WERI-Rb-1 (cell line): ENCODE results near the gene CEP85L.

Experiments
- DNase-seq: peaks from one replicate; pipeline ENCODE4 v3.0.0-alpha.2; 2020
- H3K27ac ChIP-seq: fragments of 250-450 bp; sonication (Bioruptor Pico); 2 replicates; pipeline ENCODE4 v1.5.1; 2020; ENCODE audit warnings: mild to moderate bottlenecking, moderate library complexity
- H3K27me3 ChIP-seq: fragments of 250-450 bp; sonication (Bioruptor Pico); 2 replicates; pipeline ENCODE4 v1.5.1; 2021; ENCODE audit warnings: mild to moderate bottlenecking, low read depth, moderate library complexity; ENCODE audit not compliant: insufficient read depth, severe bottlenecking
- H3K36me3 ChIP-seq: fragments of 250-450 bp; sonication (Bioruptor Pico); 2 replicates; pipeline ENCODE4 v1.5.1; 2020; ENCODE audit warnings: mild to moderate bottlenecking, moderate library complexity
- H3K4me3 ChIP-seq: 2 replicates; pipeline ENCODE4 v1.5.1; 2011; ENCODE audit warnings: low read depth, mild to moderate bottlenecking, control low read depth, low read length
- H3K9me3 ChIP-seq: fragments of 250-450 bp; sonication (Bioruptor Pico); 2 replicates; pipeline ENCODE4 v1.5.1; 2021; ENCODE audit warnings: mild to moderate bottlenecking, moderate library complexity; ENCODE audit not compliant: severe bottlenecking
- TF ChIP-seq, protein P1 (sequence below): IDR thresholded peaks from 2 replicates; pipeline ENCODE4 v1.5.1; 2011; ENCODE audit warnings: low read depth, mild to moderate bottlenecking, control low read depth, inconsistent platforms, low read length

The CEP85L gene

DNA sequence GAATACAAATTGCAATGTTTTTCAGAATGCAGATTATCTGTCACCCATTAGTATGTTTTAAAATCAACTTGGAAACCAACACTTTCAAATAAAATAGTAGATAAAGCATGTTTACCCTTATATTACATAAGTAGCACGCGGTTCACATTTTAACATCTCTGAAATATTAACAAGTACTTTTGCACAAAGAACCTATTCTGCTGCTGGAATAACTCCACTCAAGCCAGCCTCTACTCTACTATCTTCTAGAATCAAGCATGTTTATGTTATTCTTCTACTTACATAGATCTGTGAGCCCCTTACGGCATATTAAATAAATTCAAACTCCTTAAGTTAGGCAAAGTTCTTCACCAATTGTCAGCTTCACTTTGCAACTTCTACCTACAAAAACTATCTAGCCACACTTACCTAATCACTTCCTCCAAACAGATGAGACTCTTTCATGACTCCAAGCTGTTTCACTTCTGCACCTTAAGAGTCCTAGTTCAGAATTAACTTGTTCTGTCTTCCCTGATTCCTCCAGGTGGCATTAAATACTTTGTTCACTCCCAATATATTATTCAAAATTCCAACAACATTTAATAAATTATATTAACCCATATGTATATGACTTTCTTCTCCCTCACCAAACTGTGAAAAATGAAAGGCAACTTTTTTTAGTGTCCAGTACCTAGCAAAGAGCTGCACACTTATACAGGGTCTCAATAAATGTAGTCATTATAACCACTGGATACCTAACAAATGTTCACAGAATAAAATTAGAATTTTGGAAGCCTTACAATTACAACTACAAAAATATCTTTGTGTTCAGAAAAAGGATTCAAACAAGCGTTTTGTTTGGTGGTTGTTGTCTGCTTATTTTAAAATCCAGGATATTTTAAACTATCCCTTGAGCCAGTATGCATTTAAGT lies 12.1 kb downstream of the CEP85L start:
- TF ChIP-seq, protein P1, sequence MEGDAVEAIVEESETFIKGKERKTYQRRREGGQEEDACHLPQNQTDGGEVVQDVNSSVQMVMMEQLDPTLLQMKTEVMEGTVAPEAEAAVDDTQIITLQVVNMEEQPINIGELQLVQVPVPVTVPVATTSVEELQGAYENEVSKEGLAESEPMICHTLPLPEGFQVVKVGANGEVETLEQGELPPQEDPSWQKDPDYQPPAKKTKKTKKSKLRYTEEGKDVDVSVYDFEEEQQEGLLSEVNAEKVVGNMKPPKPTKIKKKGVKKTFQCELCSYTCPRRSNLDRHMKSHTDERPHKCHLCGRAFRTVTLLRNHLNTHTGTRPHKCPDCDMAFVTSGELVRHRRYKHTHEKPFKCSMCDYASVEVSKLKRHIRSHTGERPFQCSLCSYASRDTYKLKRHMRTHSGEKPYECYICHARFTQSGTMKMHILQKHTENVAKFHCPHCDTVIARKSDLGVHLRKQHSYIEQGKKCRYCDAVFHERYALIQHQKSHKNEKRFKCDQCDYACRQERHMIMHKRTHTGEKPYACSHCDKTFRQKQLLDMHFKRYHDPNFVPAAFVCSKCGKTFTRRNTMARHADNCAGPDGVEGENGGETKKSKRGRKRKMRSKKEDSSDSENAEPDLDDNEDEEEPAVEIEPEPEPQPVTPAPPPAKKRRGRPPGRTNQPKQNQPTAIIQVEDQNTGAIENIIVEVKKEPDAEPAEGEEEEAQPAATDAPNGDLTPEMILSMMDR, result no peak
- DNase-seq, result no peak
- no peak overlapping the region for H3K27ac ChIP-seq
- H3K9me3 ChIP-seq, result no peaks in the 10 kb centered on the region
- H3K27me3 ChIP-seq, result no peaks in the 10 kb centered on the region
- H3K4me3 ChIP-seq, result no peak overlapping the region
- no peaks in the 10 kb centered on the region for H3K36me3 ChIP-seq

DNA sequence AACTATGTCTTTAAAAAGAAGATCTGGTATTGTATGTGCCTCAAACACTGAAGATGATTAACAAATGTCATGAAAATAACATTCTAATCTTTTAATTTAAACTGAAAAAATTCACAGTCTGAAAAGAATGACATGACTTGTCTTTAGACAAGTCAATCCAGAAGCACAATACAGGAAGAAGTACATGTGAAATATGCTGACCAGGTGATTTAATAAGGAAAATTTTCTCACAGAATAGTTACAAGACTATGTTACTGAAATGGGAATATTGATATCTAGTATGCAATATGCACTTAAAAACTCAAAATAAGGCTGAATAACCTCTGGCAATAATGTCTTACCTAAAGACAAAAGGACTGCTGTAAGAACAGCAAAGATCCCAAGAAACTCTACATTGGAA lies 13.1 kb downstream of the CEP85L start:
- H3K27me3 ChIP-seq, result no peaks in the 10 kb centered on the region
- H3K36me3 ChIP-seq, result no peaks in the 10 kb centered on the region
- no peak overlapping the region for H3K27ac ChIP-seq
- TF ChIP-seq, protein P1, result no peak
- no peak for DNase-seq
- no peak overlapping the region for H3K4me3 ChIP-seq
- H3K9me3 ChIP-seq, result no peaks in the 10 kb centered on the region

DNA sequence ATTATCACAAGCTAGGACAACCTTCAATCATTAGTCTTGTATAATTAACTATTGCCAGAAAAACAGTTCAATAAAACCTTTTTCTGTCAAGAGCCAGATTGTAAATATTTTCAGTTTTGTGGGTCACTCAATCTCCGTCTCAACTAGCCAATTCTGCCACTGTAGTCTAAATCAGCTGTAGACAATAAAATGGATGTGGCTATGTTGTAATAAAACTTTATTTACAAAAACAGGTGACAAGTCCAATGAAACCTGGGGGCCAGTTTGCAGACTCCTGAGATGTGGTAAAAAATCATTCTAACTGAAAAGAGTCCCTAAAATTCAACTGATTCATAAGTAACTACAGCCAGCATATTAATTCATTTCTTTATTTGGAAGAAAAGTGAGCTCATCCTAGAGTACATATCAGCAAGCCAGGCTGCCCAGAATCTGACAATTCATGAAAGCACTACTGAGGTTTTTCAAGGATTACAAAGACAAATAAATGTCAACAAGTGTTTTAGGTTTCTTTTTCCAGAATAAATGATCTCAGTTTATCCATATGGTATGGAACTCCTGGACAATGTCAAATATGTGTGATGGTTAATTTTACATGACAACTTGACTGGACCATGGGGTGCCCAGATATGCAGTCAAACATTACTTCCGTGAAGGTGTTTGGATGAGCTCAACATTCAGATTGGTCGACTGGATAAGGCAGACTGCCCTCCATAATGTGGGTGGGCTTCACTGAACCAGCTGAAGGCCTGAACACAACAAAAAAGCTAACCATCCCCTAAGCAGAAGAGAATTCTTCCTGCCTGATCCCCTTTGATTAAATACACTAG lies 15.3 kb downstream of the CEP85L start:
- no peaks in the 10 kb centered on the region; the same call in 1 of the 2 replicates for H3K36me3 ChIP-seq
- DNase-seq, result no peak
- H3K9me3 ChIP-seq, result no peaks in the 10 kb centered on the region
- no peak overlapping the region for H3K4me3 ChIP-seq
- no peaks in the 10 kb centered on the region for H3K27me3 ChIP-seq
- H3K27ac ChIP-seq, result no peak overlapping the region
- TF ChIP-seq, protein P1, result no peak

DNA sequence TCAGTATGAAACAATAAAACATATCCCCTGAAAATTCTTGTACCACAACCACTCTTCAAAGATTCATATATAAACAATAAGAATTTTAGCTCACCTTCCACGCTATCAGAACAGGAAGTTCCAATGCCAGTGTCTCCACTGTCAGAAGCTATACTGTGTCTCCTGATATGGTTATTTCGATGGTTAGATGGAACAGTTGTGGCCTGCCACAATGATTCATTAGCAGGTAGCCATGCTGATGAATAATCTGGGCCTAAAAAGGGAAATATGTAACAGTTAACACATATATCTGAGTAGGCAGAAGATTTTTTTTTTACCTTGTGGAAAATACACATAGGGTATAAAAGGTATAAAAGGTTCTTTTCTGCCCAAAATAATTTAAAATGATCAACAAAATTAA lies 19.0 kb downstream of the CEP85L start:
- H3K27me3 ChIP-seq, result no peaks in the 10 kb centered on the region
- peaks cover 5% of the 10 kb centered on the region for H3K36me3 ChIP-seq
- TF ChIP-seq, protein P1, result no peak
- H3K4me3 ChIP-seq, result no peak overlapping the region
- no peak overlapping the region for H3K27ac ChIP-seq
- no peaks in the 10 kb centered on the region for H3K9me3 ChIP-seq
- DNase-seq, result no peak

DNA sequence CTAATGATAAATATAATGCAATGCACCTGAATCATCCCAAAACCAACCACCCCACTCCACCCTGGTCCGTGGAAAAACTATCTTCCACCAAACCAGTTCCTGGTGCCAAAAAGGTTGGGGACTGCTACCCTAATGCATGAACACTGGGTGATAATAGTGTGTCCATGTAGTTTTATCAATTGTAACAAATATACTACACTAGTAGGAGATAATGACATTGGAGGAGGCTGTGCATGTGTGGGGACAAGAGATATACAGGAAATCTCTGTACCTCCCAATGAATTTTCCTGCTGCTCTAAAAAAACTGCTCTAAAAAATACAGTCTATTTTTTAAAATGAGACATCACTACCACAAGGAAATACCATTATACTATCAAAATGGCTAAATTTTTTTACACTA lies 20.5 kb downstream of the CEP85L start:
- no peak overlapping the region for H3K27ac ChIP-seq
- H3K36me3 ChIP-seq, result peaks cover 5% of the 10 kb centered on the region
- H3K4me3 ChIP-seq, result no peak overlapping the region
- H3K27me3 ChIP-seq, result no peaks in the 10 kb centered on the region
- H3K9me3 ChIP-seq, result peaks cover 3% of the 10 kb centered on the region
- DNase-seq, result no peak
- TF ChIP-seq, protein P1, result no peak
